Mesothelial cell of epicardium (in vitro differentiated cells): ENCODE results near the gene PHPT1. TPM values are rescaled to one million over a fixed set of nuclear protein-coding genes. Genes with fewer than 3 reads are reported as not detected.
"Not testable (repeated sequence)": the region's sequence is repeated elsewhere in the genome, so short reads cannot be mapped to it uniquely, and the experiment has no call there.

Experiments
- DNase-seq, 2 experiments: peaks; one replicate each; pipeline ENCODE4 v3.0.0; 2021; ENCODE audit warnings: low spot score in 2 of 2; ENCODE audit not compliant: unreplicated experiment in 2 of 2
- H3K27ac Mint-ChIP-seq: 2 replicates; pipeline ENCODE4 v1.8.0; 2021; ENCODE audit warnings: mixed read lengths
- H3K27me3 Mint-ChIP-seq: 2 replicates; pipeline ENCODE4 v1.8.0; 2021; ENCODE audit warnings: low read depth, mixed read lengths
- H3K36me3 Mint-ChIP-seq: 2 replicates; pipeline ENCODE4 v1.8.0; 2021; ENCODE audit warnings: mixed read lengths
- H3K4me1 Mint-ChIP-seq: 2 replicates; pipeline ENCODE4 v1.8.0; 2021; ENCODE audit warnings: mixed read lengths
- H3K4me3 Mint-ChIP-seq: 2 replicates; pipeline ENCODE4 v1.8.0; 2021; ENCODE audit warnings: mild to moderate bottlenecking, moderate library complexity, mixed read lengths
- H3K9me3 Mint-ChIP-seq: 2 replicates; pipeline ENCODE4 v1.8.0; 2021; ENCODE audit warnings: mixed read lengths
- CTCF ChIP-seq: fragments of 200-600 bp; sonication (generic); IDR thresholded peaks from one replicate; pipeline ENCODE4 v1.5.0; 2021; ENCODE audit warnings: antibody characterized with exemption; ENCODE audit not compliant: unreplicated experiment
- total RNA-seq: library from RNA; stranded (reverse); gene quantifications from 3 replicates; pipeline ENCODE4 v1.2.1, GENCODE V29; 2021

The PHPT1 gene
- total RNA-seq, 1 donor from 2014 or later = 168 TPM

DNA sequence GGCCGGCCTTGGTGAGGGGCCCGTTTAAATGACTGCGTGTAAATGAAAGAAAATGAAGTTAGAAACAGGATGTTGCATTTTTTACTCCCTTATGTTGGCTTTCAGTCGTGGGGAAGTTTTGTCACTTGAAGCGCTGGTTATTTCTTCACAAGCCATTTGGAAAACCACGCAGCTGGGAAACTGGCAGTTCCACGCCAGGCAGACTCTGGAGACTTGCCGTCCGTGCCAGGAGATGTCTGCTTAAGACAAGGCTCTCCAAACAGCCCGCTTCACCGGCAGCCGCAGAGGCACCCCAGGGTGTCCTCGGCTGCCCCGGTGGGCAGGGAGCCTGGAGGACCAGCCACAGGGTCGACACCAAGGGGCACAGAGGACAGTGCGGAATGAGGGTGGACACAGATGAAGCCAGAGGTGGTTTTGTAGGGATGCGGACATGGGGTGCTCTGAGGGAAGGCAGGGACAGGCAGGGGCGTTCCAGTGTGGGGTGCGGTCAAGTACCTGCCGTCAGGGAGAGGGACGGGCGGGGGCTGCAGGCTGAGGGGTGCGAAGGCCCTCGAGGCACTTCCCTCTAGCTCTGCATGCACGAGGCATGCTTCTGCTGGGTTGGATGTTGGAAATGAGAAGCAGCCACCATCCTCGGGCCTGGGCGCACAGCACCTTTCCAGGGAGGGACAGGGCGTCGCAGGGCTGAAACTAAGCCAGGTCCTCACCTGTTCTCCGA, 18.0 kb upstream of the PHPT1 start:
- H3K4me3 Mint-ChIP-seq = no peak overlapping the region
- no peaks in the 10 kb centered on the region for H3K27me3 Mint-ChIP-seq
- H3K36me3 Mint-ChIP-seq = peaks cover 17% of the 10 kb centered on the region
- DNase-seq = no peak
- TF ChIP-seq CTCF = no peak
- no peaks in the 10 kb centered on the region for H3K9me3 Mint-ChIP-seq
- no peaks in the 10 kb centered on the region for H3K4me1 Mint-ChIP-seq
- no peak overlapping the region for H3K27ac Mint-ChIP-seq

DNA sequence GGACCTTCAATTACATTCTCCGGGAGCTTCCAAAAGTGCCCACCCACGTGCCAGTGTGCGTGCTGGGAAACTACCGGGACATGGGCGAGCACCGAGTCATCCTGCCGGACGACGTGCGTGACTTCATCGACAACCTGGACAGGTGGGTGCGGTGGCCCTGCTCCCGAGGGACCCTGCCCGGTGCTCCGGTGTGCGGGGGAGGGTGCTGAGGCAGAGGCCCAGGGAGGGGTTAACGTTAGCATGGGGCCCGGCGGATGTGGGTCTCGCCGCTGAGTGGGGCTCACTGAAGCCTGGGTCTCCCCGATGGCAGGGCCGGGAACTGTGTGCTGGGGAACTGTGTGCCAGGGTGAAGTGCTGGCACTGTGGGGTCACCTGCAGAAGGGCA, 17.5 kb upstream of the PHPT1 start:
- H3K27ac Mint-ChIP-seq = no peak overlapping the region
- TF ChIP-seq CTCF = no peak
- H3K36me3 Mint-ChIP-seq = peaks cover 15% of the 10 kb centered on the region

DNA sequence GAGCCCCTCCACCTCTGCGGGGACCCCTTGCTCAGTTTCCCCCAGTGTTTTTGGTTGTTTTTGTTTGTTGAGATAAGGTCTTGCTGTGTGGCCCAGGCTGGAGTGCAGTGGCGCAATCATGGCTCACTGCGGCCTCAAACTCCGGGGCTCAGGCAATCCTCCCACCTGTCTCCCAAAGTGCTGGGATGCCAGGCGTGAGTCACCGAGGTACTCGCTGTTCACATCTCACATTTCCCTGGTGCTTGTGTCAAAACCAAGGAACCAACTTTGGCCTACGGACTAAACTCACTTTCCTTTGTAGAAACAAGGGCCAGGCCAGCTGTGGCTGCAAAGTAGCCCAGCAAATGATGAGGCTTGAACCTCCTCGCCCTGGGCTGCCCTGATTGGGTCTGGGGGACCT, 16.6 kb upstream of the PHPT1 start:
- no peak for TF ChIP-seq CTCF
- no peak for DNase-seq
- H3K4me3 Mint-ChIP-seq = no peak overlapping the region
- no peak overlapping the region for H3K27ac Mint-ChIP-seq
- no peaks in the 10 kb centered on the region for H3K4me1 Mint-ChIP-seq
- H3K27me3 Mint-ChIP-seq = no peaks in the 10 kb centered on the region
- H3K36me3 Mint-ChIP-seq = peaks cover 15% of the 10 kb centered on the region
- no peaks in the 10 kb centered on the region for H3K9me3 Mint-ChIP-seq

More for the DNA sequence above, 17.5 kb upstream of the PHPT1 start:
- H3K27me3 Mint-ChIP-seq = no peaks in the 10 kb centered on the region
- H3K4me3 Mint-ChIP-seq = no peak overlapping the region
- DNase-seq = no peak
- no peaks in the 10 kb centered on the region for H3K9me3 Mint-ChIP-seq
- H3K4me1 Mint-ChIP-seq = no peaks in the 10 kb centered on the region

- DNase-seq, H3K9me3 Mint-ChIP-seq, H3K4me1 Mint-ChIP-seq, H3K27me3 Mint-ChIP-seq, H3K4me3 Mint-ChIP-seq: not testable (repeated sequence)
- peaks cover 15% of the 10 kb centered on the region for H3K36me3 Mint-ChIP-seq
- peak overlapping the region; percentile 34 for H3K27ac Mint-ChIP-seq
These were observed 15.7 kb upstream of the PHPT1 start for GRCh38 chr9:136833381-136834048.

GRCh38 chr9:136835162-136835931, 13.9 kb upstream of the PHPT1 start:
- H3K4me1 Mint-ChIP-seq = peaks cover 4% of the 10 kb centered on the region
- TF ChIP-seq CTCF = no peak
- DNase-seq = no peak
- H3K9me3 Mint-ChIP-seq = no peaks in the 10 kb centered on the region
- H3K27ac Mint-ChIP-seq = no peak overlapping the region
- H3K36me3 Mint-ChIP-seq = peaks cover 14% of the 10 kb centered on the region
- no peak overlapping the region for H3K4me3 Mint-ChIP-seq
- H3K27me3 Mint-ChIP-seq = no peaks in the 10 kb centered on the region
